Panc1 (cell line): ENCODE data around the gene ACSBG1. TPM values are rescaled to one million over a fixed set of nuclear protein-coding genes. Genes with fewer than 3 reads are reported as not detected.

Source experiments
- ATAC-seq: fragments of 200-7000 bp; cut with Tn5 transposase; 2 replicates; pipeline ENCODE4 v1.9.1; 2020; ENCODE audit warnings: mild to moderate bottlenecking, moderate library complexity
- BruUV-seq: library from RNA; stranded (reverse); fragments of 400-500 nt; replicated peaks from 2 replicates; lab custom pipeline; 2021; lab: Mats Ljungman, UMichigan
- CTCF ChIA-PET: fragments of 300-600 bp; sonication (Branson Sonifier 250); formaldehyde crosslinking; loops from one replicate; lab custom pipeline; 2022; ENCODE audit warnings: antibody characterized with exemption; lab: Charles Lee
- POLR2A ChIA-PET: fragments of 300-600 bp; sonication (Branson Sonifier 250); formaldehyde crosslinking; loops from one replicate; lab custom pipeline; 2022; ENCODE audit warnings: antibody characterized with exemption; lab: Charles Lee
- DNase-seq: peaks from one replicate; pipeline ENCODE4 v3.0.0-alpha.2; 2010; ENCODE audit warnings: low read depth, low spot score
- H3K27ac ChIP-seq: 2 replicates; pipeline ENCODE4 v1.5.1; 2011; ENCODE audit warnings: mild to moderate bottlenecking, low read length, inconsistent platforms
- H3K27me3 ChIP-seq: fragments of 200-500 bp; sonication (Bioruptor generic); 2 replicates; pipeline ENCODE4 v1.6.0; 2014; ENCODE audit warnings: low read length, inconsistent platforms; ENCODE audit not compliant: control insufficient read depth, insufficient read depth
- H3K36me3 ChIP-seq: fragments of 200-500 bp; sonication (Bioruptor generic); 2 replicates; pipeline ENCODE4 v1.5.1; 2014; ENCODE audit warnings: inconsistent platforms, mild to moderate bottlenecking, low read length, moderate library complexity; ENCODE audit not compliant: control insufficient read depth, insufficient read depth
- H3K4me1 ChIP-seq: 2 replicates; pipeline ENCODE4 v1.5.1; 2011; ENCODE audit warnings: inconsistent platforms, mild to moderate bottlenecking, low read length, moderate library complexity; ENCODE audit not compliant: control insufficient read depth, insufficient read depth
- H3K4me3 ChIP-seq, 2 experiments: 2 replicates each; pipeline ENCODE4 v1.5.1; 2011 to 2012; ENCODE audit warnings: low read depth in 2 of 2, low read length in 2 of 2, mild to moderate bottlenecking in 2 of 2, inconsistent platforms in 1 of 2, moderate library complexity in 1 of 2
- H3K9me3 ChIP-seq: fragments of 200-500 bp; sonication (Bioruptor generic); 2 replicates; pipeline ENCODE4 v1.5.1; 2014; ENCODE audit warnings: low read depth, mild to moderate bottlenecking, inconsistent platforms, low read length, moderate library complexity; ENCODE audit not compliant: control insufficient read depth, insufficient read depth
- CTCF ChIP-seq: fragments of 450-650 bp; IDR thresholded peaks from 2 replicates; pipeline ENCODE4 v1.5.1; 2017; ENCODE audit warnings: mild to moderate bottlenecking
- POLR2AphosphoS5 ChIP-seq: IDR thresholded peaks from 2 replicates; pipeline ENCODE4 v1.6.1; 2012; ENCODE audit warnings: mild to moderate bottlenecking, low read depth, low read length, moderate library complexity
- REST ChIP-seq, 2 experiments: IDR thresholded peaks; 2 replicates each; pipeline ENCODE4 v1.6.1; 2011 to 2012; ENCODE audit warnings: low read depth in 2 of 2, control low read depth in 1 of 2, low read length in 1 of 2, mild to moderate bottlenecking in 1 of 2, moderate library complexity in 1 of 2; ENCODE audit not compliant: insufficient read depth in 1 of 2
- SIN3A ChIP-seq: IDR thresholded peaks from 2 replicates; pipeline ENCODE4 v1.6.1; 2012; ENCODE audit warnings: low read depth, mild to moderate bottlenecking, low read length, moderate library complexity, borderline replicate concordance; ENCODE audit not compliant: insufficient read depth
- TCF7L2 ChIP-seq: IDR thresholded peaks from 2 replicates; pipeline ENCODE4 v1.6.1; 2011; ENCODE audit warnings: mild to moderate bottlenecking, low read depth, low read length, inconsistent platforms
- in situ Hi-C: cut with HindIII; loops from 2 replicates; pipeline ENCODE4 v1.10.0; 2016; ENCODE audit warnings: low sequenced_read_pairs, low pct_unique_long_range_greater_than_20kb
- intact Hi-C: fragments of 100-400 bp; cut with micrococcal nuclease; formaldehyde crosslinking; loops from one replicate; pipeline ENCODE4 v1.10.0; 2022; ENCODE audit not compliant: unreplicated experiment
- total RNA-seq: library from RNA; stranded (reverse); gene quantifications from one replicate; pipeline ENCODE4 v1.2.1, GENCODE V29; 2021; ENCODE audit not compliant: unreplicated experiment

Gene ACSBG1
- total RNA-seq, 1 experiment from 2014 or later = 0.31 TPM

- ATAC-seq = no peak
- H3K27ac ChIP-seq = no peak overlapping the region
- no TSS peak for BruUV-seq
- H3K27me3 ChIP-seq = no peaks in the 10 kb centered on the region
- H3K36me3 ChIP-seq = no peaks in the 10 kb centered on the region
- H3K4me3 ChIP-seq = no peak overlapping the region
- TF ChIP-seq TCF7L2 = no peak
- no peak for TF ChIP-seq REST (IDR thresholded peaks at IDR 0.05; ENCODE audit: insufficient read depth in 1 of 2, low read depth in 2 of 2, low read length in 1 of 2)
- TF ChIP-seq SIN3A = no peak
- no peak for TF ChIP-seq POLR2AphosphoS5
- no peak for TF ChIP-seq CTCF
- H3K4me1 ChIP-seq = no peaks in the 10 kb centered on the region
- ChIA-PET CTCF (interaction anchor here (0.5 to 0.7 kb wide), 4 partner anchors 23 to 746 kb away, joined by 3 to 7 read pairs (median 6); no protein-coding TSS in a partner anchor), POLR2A (no interaction called here)
- DNase-seq = no peak
- intact Hi-C loops = loop anchor here (5.0 kb wide), 1 partner anchor 111 kb away; the partner anchor contains the start of gene CIB2
- in situ Hi-C loops = no loop called here
- no peaks in the 10 kb centered on the region for H3K9me3 ChIP-seq
Observed at GRCh38 chr15:78243491-78243941, 9.2 kb upstream of the ACSBG1 start.

GRCh38 chr15:78243058-78243457, 8.7 kb upstream of the ACSBG1 start:
- CTCF ChIA-PET = interaction anchor here (0.5 to 0.7 kb wide), 3 partner anchors 23 to 746 kb away, joined by 3 to 6 read pairs (median 5); no protein-coding TSS in a partner anchor
- Histone ChIP-seq H3K4me3 (no peak overlapping the region), H3K27ac (no peak overlapping the region), H3K4me1 (no peaks in the 10 kb centered on the region), H3K9me3 (no peaks in the 10 kb centered on the region), H3K27me3 (no peaks in the 10 kb centered on the region), H3K36me3 (no peaks in the 10 kb centered on the region)
- intact Hi-C loops (loop anchor here (5.0 kb wide), 1 partner anchor 111 kb away; the partner anchor contains the start of gene CIB2), in situ Hi-C loops (no loop called here)
- no peak for TF ChIP-seq POLR2AphosphoS5
- TF ChIP-seq REST (IDR thresholded peaks at IDR 0.05; ENCODE audit: insufficient read depth in 1 of 2, low read depth in 2 of 2, low read length in 1 of 2) = no peak
- TF ChIP-seq TCF7L2 = no peak
- no peak for TF ChIP-seq SIN3A
- no peak for TF ChIP-seq CTCF
- POLR2A ChIA-PET = no interaction called here
- ATAC-seq = no peak
- DNase-seq = no peak
- no TSS peak for BruUV-seq
